ENCODE results near the gene CCDC194.

The CCDC194 gene

DNA sequence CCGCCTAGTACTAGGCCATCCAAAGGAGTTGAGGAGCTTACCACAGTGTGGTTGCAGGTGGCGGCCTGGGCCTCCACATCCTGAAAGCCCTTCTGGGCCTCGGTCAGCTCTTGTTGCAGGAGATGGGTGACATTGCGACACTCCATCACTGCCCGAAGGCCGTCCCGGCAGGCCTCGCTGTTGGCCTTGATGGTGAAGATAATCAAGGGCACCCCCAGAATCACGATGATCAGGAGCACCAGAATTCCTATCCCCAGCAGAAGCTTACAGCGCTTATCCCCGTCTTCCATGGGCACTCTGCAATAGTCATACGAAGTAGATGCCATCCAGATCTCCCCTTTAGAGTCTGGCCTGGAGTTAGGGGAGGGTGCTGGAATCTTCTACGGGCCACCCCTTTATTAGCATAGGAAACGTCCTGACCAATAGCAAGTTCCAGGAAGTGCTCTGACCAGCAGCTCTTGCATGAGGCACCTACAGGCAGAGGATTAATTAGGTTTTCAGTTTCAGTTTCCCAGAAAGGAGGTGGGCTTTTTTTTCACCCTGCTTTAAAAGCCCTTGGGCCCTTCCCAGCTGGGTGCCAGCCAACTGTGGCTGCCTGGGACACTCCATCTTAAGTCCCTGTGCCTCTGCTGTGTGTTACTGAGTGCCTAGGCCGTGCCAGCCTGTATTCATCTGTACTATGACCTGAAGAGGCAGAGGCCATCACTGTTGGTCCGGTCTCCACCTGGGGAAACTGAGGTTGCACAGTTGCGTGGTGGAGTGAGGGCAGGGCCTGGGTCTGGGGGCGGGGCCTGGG, 11.5 kb upstream of the CCDC194 start, which contains the start of gene BST2:
BST2 (minus strand) TSS at position 381 of the 796 bp plus-strand sequence; CDS start at position 326, 55 bp downstream.
- peak; percentile 59 for DNase-seq

DNA sequence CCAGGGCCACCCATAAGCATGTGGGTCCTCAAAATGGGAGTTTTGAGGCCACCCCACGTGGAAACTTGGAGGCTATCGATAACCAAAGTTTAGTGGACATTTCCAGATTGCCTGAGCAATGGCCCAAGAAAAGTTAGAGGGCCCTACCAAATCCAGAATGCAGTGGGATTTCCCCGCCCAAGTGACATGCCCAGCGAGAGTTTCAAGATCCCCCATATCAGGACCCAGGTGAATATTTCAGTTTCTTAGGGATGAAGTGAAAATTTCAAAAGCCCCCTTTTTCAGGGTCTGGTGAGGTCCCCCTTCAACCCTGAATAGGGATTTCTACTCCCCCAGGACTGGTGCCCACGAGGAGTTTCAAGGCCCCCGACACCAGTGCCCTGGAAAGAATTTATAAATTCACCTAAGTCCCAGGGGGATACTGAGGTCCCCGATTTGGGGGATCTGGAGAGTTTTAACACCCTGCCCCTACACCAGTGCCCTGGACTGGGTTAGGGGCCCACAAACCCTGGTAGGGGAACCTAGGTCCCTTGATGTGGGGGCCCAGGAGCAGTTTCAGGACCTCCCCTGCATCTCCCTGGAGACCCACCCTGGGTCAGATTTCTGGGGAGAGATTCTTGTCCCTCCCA, 10.7 kb upstream of the CCDC194 start:
- no peak for DNase-seq

DNA sequence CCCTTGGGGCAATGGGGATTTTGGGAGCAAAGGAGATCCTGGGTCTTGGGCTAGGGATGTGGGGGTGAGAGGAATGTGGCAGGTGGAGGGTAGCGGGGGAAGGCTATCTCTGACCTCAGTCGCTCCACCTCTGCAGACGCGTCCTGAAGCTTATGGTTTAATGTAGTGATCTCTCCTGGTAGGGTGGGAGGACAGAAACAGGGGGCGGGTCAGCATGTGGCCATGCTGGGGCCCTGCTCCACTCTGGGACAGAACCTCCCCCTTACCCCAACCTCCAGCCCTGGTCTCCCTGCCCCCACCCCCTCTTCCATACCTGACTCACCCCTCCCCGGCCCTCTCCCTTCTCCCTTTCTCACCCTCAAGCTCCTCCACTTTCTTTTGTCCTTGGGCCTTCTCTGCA, 10.0 kb upstream of the CCDC194 start:
- no peak for DNase-seq

DNA sequence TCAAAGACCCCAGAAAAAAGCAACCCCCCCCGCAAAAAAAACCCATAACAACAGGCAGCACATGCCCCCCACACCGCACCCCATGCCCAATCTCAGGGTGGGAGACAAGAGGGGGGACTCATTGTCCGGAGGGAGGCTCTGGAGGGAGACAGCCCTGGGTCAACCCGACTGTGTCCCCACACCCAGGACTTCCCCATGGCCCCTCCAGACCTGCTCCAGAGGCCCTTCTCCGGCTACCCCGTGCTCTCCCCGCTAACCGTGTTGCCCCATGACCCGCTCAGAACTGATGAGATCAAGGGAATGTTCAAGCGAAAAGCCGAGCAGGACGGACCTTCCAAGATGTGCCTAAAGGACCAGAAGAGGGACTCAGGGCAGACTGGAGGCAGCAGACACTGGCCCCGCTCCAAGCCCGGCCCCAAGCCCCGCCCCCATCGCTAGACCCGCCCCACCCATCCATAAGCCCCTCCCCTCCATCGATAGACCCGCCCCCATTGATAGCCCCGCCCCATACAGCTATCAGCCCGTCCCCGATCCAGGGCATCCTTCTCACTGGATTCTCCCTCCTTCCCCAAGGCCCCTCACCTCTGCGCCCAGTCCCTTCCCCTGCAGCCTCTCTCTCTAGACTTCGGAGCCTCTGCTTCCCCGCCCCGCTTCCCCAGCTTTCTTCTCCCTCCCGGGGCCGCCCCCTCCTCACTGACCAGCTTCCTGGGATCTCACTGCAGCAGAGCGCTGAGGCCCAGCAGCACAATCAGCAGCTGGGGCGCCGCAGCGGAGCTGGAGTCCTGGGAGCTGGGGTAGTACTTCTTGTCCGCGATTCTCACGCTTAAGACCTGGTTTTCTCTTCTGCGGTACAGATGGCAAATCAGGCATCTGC, 9.2 kb upstream of the CCDC194 start:
- DNase-seq: peak; percentile 47

DNA sequence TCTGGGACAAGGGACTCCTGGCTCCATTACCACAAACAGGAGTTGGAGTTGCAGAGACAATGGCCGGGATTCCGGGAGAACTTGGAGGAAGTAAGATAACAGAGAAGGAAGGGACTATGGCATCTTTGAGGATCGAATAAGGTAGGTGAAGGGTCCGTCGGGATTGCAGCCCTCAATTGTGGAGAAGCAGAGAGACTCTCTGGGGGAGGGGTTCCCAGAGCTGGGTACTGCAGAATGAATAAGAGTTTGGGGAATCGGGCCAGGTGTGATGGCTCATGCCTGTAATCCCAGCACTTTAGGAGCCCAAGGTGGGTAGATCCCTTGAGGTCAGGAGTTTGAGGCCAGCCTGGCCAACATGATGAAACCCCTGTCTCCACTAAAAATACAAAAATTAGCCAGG, 7.6 kb upstream of the CCDC194 start:
- DNase-seq: no peak

DNA sequence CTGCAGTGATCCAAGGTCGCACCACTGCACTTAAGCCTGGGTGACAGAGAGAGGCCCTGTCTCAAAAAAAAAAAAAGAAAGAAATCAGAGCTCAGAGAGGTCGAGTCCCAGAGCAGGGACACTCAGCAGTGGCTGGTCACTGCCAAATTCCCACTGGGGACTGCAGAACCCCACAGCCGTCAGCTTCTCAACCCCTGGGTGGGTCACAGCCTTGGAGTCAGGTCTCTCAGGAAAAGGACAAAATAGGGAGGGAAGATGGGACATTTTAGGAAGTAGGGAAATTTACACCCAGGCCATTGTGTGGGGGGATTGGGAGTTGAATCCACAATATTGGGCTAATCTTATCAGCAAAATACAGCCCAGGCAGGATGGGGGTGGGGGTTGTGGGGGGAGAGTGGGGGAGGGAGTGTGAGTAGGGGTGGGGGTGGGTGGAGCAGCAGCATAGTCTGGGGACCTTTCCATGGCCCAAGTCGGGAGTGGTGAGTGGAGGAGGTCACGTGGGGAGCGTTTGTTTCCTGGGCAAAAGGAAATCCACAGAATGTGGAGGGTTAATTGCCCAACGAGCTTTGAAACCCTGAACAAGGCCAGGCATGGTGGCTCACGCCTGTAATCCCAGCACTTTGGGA, 5.0 kb upstream of the CCDC194 start:
- no peak for DNase-seq

DNA sequence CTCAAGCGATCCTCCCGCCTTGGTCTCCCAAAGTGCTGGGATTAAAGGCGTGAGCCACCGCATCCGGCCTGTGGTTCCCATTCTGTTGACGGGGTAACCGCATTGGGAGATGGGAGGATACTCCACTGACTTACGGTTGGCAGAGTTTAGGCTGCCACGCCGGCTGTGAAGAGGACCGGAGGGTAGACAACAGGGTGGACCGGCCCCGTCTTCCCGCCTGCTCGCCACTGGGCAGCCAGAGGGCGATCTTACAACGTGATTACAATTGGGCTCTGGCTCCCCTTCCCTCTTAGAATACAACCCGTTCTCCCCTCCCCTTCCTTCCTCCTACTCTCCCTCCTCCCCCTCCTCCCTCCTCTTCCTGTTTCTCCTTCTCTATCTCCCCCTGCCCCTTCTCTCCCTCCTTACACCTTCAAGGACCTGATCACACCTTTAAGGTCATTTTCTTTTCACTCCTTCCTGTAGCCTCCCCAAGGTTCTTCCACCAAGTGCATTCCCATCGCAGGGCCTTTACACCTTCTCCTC, 957 bp upstream of the CCDC194 start:
- DNase-seq: peak; percentile 87

DNA sequence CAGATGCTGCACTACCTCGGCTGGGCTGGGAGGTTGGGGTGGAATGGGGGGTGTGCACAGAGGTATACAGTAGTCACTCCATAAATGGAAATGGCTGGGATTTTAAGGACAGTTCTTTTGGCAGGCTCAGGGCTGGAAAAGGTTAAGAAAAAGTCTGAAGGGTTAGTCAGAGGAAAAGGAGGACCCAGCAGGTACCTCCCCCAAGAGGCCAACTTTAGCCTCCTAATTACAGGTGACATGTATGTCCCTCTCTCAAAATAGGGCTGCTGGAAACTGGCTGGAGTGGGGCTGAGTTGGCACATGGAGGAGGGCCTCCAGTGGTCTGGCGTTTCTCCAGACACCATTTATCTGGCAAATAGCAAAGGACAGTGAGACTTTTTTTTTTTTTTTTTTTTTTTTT, 994 bp downstream of the CCDC194 start:
- no peak for DNase-seq

DNA sequence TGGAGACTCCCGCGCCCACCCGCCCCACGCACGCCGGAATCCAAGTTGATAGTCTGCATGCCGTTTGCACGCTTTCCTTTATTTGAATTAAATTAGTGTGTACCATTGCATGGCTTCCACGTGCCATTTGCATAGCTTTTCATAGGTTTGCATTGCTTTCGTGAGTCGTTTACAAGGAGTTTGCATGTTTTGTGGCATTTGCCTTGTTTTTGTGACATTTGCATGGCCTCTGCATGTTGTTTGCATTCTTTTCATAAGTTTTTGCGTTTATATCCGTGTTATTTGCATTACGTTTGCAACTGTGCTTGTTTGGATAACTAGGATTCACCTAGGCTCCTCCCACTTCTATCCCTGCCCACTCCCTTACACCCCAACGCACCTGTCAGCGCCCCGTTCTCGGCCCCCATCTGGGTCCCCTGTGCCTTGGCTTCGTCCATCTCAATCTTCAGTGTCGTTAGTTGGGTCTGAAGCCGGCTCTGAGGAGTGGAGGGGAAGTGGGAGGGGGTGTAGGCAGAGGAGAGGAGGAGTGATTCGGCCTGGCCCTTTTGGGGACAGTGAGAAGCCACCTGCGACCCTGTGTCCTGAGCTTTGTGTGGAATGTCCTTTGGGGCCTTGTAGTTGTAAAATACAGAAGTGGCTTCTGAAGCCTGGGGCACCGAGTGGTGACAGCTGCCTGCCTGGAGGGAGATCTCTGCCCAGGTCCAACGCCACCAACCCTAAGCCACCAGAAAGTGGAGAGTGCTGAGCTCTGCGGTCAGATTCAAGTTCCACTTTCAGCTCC, 2.4 kb downstream of the CCDC194 start:
- DNase-seq: no peak

DNA sequence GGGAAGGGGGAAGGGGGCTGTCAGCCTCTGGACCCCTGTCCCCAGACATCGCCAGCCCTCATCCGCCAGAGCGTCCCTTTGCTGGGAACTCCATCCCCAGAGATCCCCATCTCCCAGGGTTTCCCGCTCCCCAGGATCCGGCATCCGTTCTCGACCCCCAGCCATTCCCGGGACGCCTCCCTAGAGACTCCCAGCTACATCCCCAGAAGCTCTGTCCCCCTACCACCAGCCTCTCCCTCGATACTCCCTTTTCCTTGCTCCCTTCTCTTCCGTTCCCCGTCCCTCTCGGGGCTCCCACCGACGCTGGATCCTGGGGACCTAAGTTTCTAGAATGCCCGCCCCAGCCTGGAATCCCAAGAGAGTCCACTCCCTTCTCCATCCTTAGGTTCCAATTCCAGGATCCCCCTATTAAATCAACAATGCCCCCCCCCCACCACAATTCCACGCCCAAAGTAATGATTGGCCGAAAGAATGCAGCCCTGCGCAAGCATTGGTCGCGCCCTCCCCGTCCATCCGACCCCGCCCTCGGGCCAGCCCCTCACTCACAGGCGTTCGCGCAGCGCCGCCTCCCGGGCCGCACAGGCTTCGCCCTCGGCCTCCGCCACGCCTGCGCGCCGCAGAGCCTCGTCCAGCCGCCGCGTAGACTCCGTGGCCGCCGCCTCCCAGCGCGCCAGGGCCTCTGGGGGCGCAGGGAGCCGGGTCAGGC, 3.2 kb downstream of the CCDC194 start:
- DNase-seq: peak; percentile 96

DNA sequence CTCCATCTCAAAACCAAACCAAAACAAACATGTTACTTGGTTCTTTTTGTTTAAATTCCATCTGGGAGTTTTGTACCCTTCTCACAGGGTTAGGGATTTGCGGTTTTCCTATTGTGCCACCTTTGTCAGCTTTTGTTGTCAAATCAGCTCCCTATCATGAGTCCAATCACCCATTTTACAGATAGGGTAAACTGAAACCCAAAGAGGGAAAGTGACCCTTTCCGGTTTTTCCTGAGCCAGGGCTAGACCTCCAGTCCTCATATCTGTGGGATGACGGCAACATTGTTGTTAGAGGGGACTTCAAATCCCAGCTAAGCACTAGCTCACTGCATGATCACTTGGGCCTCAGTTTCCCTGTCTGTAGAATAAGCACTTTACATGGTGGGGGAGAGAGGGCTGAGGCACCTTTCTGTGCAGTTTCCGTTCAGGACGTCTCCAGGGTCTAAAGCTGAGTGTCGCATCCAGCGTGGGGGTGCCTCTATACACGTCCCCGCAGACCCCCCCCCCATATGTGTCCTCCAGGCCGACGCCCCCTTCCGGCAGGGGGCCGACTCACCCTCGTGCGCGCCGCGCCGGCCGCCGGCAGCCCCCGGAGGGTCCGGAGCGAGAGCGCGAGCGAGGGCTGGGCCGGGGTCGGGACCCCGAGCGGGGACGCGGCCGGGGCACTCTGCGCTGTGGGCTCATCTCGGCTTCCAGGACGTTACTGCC, 3.9 kb downstream of the CCDC194 start:
- peak; percentile 33 for DNase-seq

DNA sequence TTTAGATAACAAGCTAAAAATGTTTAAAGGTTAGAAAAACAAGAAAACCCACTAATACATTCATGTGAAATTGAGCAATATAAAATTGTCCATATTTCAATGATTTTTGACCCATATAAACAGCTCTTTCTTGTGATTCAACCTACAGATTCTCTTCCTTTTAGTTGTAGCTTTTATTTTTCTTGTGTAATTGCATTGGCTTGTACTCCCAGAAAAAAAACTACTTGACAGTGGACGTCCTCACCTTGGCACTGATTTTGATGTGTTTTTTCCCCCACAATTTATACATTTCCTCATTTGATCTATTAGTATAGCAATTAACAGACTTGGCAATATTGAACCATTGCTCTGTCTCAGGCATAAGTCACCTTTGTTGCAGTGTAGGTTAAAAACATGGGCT, 4.7 kb downstream of the CCDC194 start:
- DNase-seq: no peak

DNA sequence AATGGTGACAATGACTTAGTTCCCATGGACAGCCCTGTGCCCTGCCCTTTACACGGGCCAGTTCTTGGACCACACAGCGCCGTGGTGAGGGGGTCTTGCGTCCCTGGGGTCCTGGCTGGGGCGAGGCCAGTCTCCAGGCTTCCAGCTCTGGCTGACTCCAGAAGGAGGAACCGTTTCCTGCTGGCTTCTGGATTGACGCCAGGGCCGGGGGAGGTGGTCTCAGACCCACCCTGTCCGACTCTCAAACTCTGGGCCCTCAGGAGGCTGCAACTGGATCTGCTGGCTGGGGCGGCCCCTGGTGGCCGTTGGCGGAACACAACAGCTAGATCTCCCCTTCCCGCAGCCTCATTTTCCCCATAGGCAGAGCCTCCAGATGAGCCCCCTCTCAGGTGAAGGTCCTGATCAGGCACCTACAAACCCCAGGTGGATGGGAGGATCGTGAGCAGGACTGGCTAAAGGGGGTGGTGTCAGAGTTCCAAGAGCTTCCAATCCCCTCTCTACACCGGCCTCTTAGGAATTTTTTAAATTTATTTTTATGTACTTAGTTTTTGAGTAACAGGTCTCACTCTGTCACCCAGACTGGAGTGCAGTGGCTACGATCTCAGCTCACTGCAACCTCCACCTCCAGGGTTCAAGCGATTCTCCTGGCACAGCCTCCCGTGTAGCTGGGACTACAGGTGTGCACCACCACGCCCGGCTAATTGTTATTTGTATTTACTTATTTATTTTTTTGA, 8.0 kb downstream of the CCDC194 start:
- DNase-seq: peak; percentile 79

DNA sequence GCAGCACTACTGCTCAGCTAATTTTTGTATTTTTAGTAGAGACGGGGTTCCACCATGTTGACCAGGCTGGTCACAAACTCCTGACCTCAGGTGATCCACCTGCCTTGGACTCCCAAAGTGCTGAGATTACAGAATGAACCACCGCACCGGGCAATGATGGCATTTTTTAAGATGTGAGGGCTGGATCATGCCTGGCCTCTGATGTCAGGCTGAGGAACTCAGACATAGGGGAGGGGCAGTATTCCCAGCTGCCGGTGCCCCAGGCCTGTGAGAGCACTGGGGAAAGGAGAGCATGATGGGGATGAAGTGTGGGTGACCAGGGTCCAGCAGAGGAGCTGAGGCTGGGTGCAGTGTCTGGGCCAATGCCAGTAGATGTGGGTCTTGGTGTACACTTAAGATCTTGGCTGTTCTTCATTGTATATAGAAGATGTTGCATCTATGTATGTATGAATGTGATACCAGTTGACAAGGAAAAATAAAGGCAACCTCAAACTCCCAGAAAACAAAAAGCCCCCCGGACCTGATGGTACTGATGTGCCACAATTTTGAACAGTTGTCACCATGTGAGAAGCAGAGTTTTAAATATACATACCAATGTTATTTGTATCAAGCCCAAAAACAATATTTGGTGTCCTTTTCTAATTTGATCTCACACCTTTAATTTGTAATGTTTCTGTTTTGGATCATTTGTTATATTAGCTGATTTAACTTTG, 13.4 kb downstream of the CCDC194 start:
- DNase-seq: no peak

DNA sequence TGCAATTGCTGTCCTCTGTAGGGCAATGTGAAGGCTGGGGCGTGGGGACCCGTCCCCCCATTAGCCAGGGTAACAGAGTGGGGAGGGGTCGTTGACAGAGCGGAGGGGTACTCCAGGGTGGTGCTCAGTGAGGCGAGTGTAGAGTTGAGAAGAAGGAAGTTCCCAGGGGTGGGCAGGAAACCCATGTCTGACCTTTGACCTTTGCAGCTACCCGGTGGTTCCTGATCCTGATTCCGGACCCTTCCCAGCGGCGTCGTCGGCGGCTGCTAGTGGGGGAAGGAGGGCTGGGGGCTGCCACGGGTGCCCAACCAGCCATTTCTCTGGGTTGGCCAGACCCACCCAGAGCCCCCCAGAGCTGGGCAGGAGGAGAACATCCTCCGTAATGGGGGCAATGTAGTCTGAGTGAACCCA, 14.8 kb downstream of the CCDC194 start:
- no peak for DNase-seq

DNA sequence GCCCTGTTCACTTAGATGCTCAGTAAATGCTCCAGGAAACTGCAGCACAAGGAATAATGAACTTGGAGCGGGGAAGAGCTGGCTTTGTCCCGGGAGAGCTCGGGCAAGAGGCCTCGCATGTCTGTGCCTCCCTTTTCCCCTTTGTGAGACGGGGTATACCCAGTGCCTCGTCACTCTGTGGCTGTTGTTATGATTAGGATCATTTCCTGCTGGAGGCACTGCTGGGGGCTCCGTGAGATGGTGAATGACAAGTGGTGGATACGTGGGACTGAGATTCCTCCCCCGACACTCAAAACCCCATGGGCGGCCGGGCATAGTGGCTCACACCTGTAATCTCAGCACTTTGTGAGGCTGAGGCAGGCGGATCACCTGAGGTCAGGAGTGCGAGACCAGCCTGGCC, 15.7 kb downstream of the CCDC194 start:
- DNase-seq: no peak

DNA sequence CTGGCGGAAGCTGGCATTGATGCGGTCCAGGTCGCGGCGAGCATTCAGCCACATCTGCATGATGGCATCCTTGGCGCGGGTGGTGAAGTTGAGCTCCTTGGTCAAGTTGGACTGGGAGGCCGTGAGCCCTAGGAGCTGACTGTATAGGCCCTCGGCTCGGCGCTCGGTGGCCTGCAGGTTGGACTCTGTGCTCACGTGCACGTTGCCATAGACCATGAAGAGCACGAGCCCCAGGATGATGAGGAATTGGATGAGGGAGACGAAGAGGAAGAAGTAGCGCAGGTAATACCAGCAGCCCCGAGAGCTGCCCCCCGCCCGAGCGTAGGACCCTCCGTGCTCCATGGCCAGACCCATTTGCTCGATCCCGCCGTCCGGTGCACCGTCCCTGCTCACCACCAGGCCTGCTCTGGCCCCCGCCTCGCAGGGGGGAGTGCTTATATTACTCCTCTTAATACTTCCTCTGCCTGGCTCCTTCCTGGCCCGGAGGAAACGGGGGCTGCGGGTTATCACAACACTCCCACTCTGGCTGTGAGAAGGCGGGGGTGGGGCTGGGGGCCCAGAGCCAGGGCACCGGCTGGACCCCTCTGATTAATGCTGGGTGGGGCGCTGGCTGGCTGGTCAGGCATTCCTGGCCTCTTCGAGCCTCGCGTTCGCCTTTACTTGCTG, 16.9 kb downstream of the CCDC194 start, which contains the start of gene PLVAP:
PLVAP (minus strand) TSS at position 408 of the 666 bp plus-strand sequence; CDS start at position 354, 54 bp downstream.
- no peak for DNase-seq

DNA sequence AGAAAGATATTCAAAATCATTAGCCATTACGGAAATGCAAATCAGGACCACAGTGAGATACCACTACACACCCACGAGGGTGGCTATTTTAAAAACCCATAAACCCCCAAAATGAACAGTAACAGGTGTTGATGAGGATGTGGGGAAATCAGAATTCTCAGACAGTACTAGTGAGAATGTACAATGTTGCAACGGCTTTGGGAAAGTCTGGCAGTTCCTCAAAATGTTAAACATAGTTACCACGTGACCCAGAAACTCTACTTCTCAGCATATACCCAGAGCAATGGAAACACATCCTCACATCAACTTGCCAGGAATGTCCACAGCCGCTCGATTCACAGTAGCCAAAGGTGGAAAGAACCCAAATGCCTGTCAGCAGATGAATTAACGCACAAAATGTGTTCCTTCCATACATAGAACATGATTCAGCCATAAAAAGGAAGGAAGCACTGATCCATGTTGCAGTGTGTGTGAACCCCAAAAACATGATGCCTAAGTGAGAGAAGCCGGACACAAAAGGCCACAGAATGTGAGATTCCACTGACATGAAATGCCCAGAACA, 23.9 kb downstream of the CCDC194 start:
- no peak for DNase-seq
